SK-N-SH treated with all-trans-retinoic acid at 6 μM for 48 hours (cell line): ENCODE data around the gene PPP2R5A.

ENCODE experiments used
- ARNTL ChIP-seq: fragments of 450-650 bp; formaldehyde crosslinking; IDR thresholded peaks from 2 replicates; pipeline ENCODE4 v1.5.0; 2020; ENCODE audit warnings: low read depth, mild to moderate bottlenecking, moderate library complexity, borderline replicate concordance
- CREB5 ChIP-seq: fragments of 250-450 bp; sonication (Bioruptor Pico); IDR thresholded peaks from 2 replicates; pipeline ENCODE4 v1.5.1; 2020; ENCODE audit warnings: low read depth, mild to moderate bottlenecking, moderate library complexity
- CSRNP3 ChIP-seq: fragments of 250-450 bp; sonication (Bioruptor Pico); IDR thresholded peaks from 2 replicates; pipeline ENCODE4 v1.5.1; 2021; ENCODE audit warnings: mild to moderate bottlenecking, moderate library complexity
- ESRRG ChIP-seq: fragments of 250-450 bp; sonication (Bioruptor Pico); IDR thresholded peaks from 2 replicates; pipeline ENCODE4 v1.6.1; 2021; ENCODE audit warnings: mild to moderate bottlenecking
- PATZ1 ChIP-seq: fragments of 250-450 bp; sonication (Bioruptor Pico); IDR thresholded peaks from 2 replicates; pipeline ENCODE4 v1.8.0; 2020; ENCODE audit warnings: mild to moderate bottlenecking, moderate library complexity, borderline replicate concordance
- POU6F1 ChIP-seq: fragments of 250-450 bp; sonication (Bioruptor Pico); IDR thresholded peaks from 2 replicates; pipeline ENCODE4 v1.8.0; 2021; ENCODE audit warnings: low read depth, mild to moderate bottlenecking, moderate library complexity, borderline replicate concordance
- PPARA ChIP-seq: fragments of 250-450 bp; sonication (Bioruptor Pico); IDR thresholded peaks from 2 replicates; pipeline ENCODE4 v1.5.0; 2020; ENCODE audit warnings: mild to moderate bottlenecking, borderline replicate concordance
- RARB ChIP-seq: fragments of 250-450 bp; sonication (Bioruptor Pico); IDR thresholded peaks from 2 replicates; pipeline ENCODE4 v1.8.0; 2021; ENCODE audit warnings: mild to moderate bottlenecking, moderate library complexity
- TCF4 ChIP-seq: fragments of 250-450 bp; sonication (Bioruptor Pico); IDR thresholded peaks from 2 replicates; pipeline ENCODE4 v1.8.0; 2021; ENCODE audit warnings: mild to moderate bottlenecking, moderate library complexity, borderline replicate concordance
- TOX ChIP-seq: fragments of 250-450 bp; sonication (Bioruptor Pico); IDR thresholded peaks from 2 replicates; pipeline ENCODE4 v1.8.0; 2021; ENCODE audit warnings: mild to moderate bottlenecking, moderate library complexity, borderline replicate concordance
- TSHZ2 ChIP-seq: fragments of 250-450 bp; sonication (Bioruptor Pico); IDR thresholded peaks from 2 replicates; pipeline ENCODE4 v1.5.0; 2020; ENCODE audit warnings: mild to moderate bottlenecking, moderate library complexity
- ZFP3 ChIP-seq: fragments of 250-450 bp; sonication (Bioruptor Pico); IDR thresholded peaks from 2 replicates; pipeline ENCODE4 v1.5.0; 2020; ENCODE audit warnings: mild to moderate bottlenecking, moderate library complexity
- ZFP30 ChIP-seq: fragments of 450-650 bp; formaldehyde crosslinking; IDR thresholded peaks from 2 replicates; pipeline ENCODE4 v1.5.0; 2022; ENCODE audit warnings: mild to moderate bottlenecking, moderate library complexity
- ZNF565 ChIP-seq: fragments of 450-650 bp; formaldehyde crosslinking; conservative IDR thresholded peaks from 2 replicates; pipeline ENCODE4 v1.5.0; 2020; ENCODE audit warnings: low read depth, mild to moderate bottlenecking, moderate library complexity

GRCh38 chr1:212315907-212316306 is 30.7 kb downstream of the PPP2R5A start:
- TF ChIP-seq TOX (CRISPR knock-in tag) (no peak), ZFP3 (CRISPR knock-in tag) (no peak), RARB (no peak), ZFP30 (CRISPR knock-in tag) (no peak), ESRRG (CRISPR knock-in tag) (no peak), CREB5 (CRISPR knock-in tag) (no peak), POU6F1 (CRISPR knock-in tag) (no peak), ARNTL (CRISPR knock-in tag) (no peak), TCF4 (CRISPR knock-in tag) (no peak), CSRNP3 (no peak), TSHZ2 (CRISPR knock-in tag) (no peak), PPARA (CRISPR knock-in tag) (no peak), ZNF565 (CRISPR knock-in tag) (no peak), PATZ1 (no peak)
